ENCODE data around the gene KRT40.

Gene KRT40

DNA sequence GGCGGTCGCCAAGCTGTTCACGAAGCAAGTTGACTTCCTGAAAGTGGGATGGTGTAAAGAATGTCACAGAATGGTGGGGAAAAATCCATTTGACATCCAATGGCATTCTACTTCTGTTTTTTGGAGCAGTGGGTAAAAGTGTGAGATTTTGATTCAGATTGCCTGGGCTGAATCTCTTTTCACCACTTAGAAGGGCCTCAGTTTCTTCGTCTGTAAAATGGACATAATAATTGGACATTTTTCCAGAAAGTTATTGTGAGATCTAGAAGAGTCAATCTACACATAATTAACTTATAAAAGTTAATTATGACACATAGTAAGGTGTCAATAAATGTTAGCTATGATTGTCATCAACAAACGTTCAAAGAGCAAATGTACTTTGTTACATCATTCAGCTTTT, 3.0 kb downstream of the KRT40 start:
- H3K27me3 ChIP-seq (ENCODE audit: control insufficient read depth in 3 of 3, insufficient read depth in 3 of 3, low read depth in 1 of 3, low read length in 3 of 3) = no peaks in the 10 kb centered on the region
- peak overlapping the region; percentile 3 for H2AFZ ChIP-seq (ENCODE audit: low read length)
- no peak overlapping the region for H4K8ac ChIP-seq (ENCODE audit: low read depth, low read length)
- no peak overlapping the region for H3K27ac ChIP-seq (replicated peaks; ENCODE audit: low read length)
- no peaks in the 10 kb centered on the region for H3K36me3 ChIP-seq (replicated peaks in 1 of 2; ENCODE audit: control insufficient read depth in 2 of 2, insufficient read depth in 2 of 2, low read length in 2 of 2)
- no peak overlapping the region for H3K14ac ChIP-seq (ENCODE audit: low read length)
- H3K4me2 ChIP-seq (ENCODE audit: insufficient read depth, low read length, poor library complexity, severe bottlenecking) = no peak overlapping the region
- H2BK120ac ChIP-seq (ENCODE audit: low read depth, low read length) = no peak overlapping the region
- peaks cover 0 to 14% of the 10 kb centered on the region in 2 donors for H3K4me1 ChIP-seq (ENCODE audit: control insufficient read depth in 2 of 2, insufficient read depth in 1 of 2, low read depth in 1 of 2, low read length in 2 of 2)
- peaks cover 0 to 1% of the 10 kb centered on the region in 2 donors for H3K9me3 ChIP-seq (replicated peaks in 1 of 2; ENCODE audit: control insufficient read depth in 2 of 2, insufficient read depth in 1 of 2, low read depth in 1 of 2, low read length in 2 of 2)
- H2BK12ac ChIP-seq (ENCODE audit: low read length) = no peak overlapping the region
- no CpG with 5 or more reads among the region's 5 CpGs for WGBS, 2 donors (ENCODE audit: extremely low coverage in 2 of 2, insufficient read length in 2 of 2, insufficient replicate concordance in 1 of 2)
- H3K4ac ChIP-seq (ENCODE audit: low read length) = no peak overlapping the region
- no peak overlapping the region for H3K4me3 ChIP-seq (ENCODE audit: low read length in 2 of 2)
- H2BK15ac ChIP-seq (ENCODE audit: low read length) = peak overlapping the region; percentile 22
- DNase-seq (ENCODE audit: low spot score) = no peak
- no peaks in the 10 kb centered on the region for H3K79me1 ChIP-seq (ENCODE audit: low read depth, low read length)
- no peak overlapping the region for H3K23ac ChIP-seq (ENCODE audit: low read depth, low read length, poor library complexity)
- H4K91ac ChIP-seq (ENCODE audit: low read depth, low read length, poor library complexity) = no peak overlapping the region
- no peak overlapping the region for H3K9ac ChIP-seq (ENCODE audit: low read depth, low read length, poor library complexity)
- no peak overlapping the region for H3K18ac ChIP-seq (ENCODE audit: low read length)
- no peak overlapping the region for H2AK5ac ChIP-seq (ENCODE audit: low read depth, low read length)
- H2BK5ac ChIP-seq (ENCODE audit: low read length) = no peak overlapping the region

- peak overlapping the region; percentile 21 for H2BK120ac ChIP-seq (ENCODE audit: low read depth, low read length)
- no peak overlapping the region for H2BK12ac ChIP-seq (ENCODE audit: low read length)
- H3K36me3 ChIP-seq (replicated peaks in 1 of 2; ENCODE audit: control insufficient read depth in 2 of 2, insufficient read depth in 2 of 2, low read length in 2 of 2) = no peaks in the 10 kb centered on the region
- H2AK5ac ChIP-seq (ENCODE audit: low read depth, low read length) = no peak overlapping the region
- H3K18ac ChIP-seq (ENCODE audit: low read length) = peak overlapping the region; percentile 76
- H3K4me1 ChIP-seq (ENCODE audit: control insufficient read depth in 2 of 2, insufficient read depth in 1 of 2, low read depth in 1 of 2, low read length in 2 of 2) = peaks cover 0 to 14% of the 10 kb centered on the region in 2 donors
- peak overlapping the region; percentile 3 for H2AFZ ChIP-seq (ENCODE audit: low read length)
- no peak for DNase-seq (ENCODE audit: low spot score)
- no peak overlapping the region for H3K23ac ChIP-seq (ENCODE audit: low read depth, low read length, poor library complexity)
- no peak overlapping the region for H3K4me2 ChIP-seq (ENCODE audit: insufficient read depth, low read length, poor library complexity, severe bottlenecking)
- H4K91ac ChIP-seq (ENCODE audit: low read depth, low read length, poor library complexity) = no peak overlapping the region
- peaks cover 0 to 1% of the 10 kb centered on the region in 2 donors for H3K9me3 ChIP-seq (replicated peaks in 1 of 2; ENCODE audit: control insufficient read depth in 2 of 2, insufficient read depth in 1 of 2, low read depth in 1 of 2, low read length in 2 of 2)
- H3K4ac ChIP-seq (ENCODE audit: low read length) = no peak overlapping the region
- no peak overlapping the region for H3K27ac ChIP-seq (replicated peaks; ENCODE audit: low read length)
- H4K8ac ChIP-seq (ENCODE audit: low read depth, low read length) = no peak overlapping the region
- no CpG with 5 or more reads among the region's 8 CpGs for WGBS, 2 donors (ENCODE audit: extremely low coverage in 2 of 2, insufficient read length in 2 of 2, insufficient replicate concordance in 1 of 2)
- no peaks in the 10 kb centered on the region for H3K27me3 ChIP-seq (ENCODE audit: control insufficient read depth in 3 of 3, insufficient read depth in 3 of 3, low read depth in 1 of 3, low read length in 3 of 3)
- H2BK5ac ChIP-seq (ENCODE audit: low read length) = no peak overlapping the region
- H3K79me1 ChIP-seq (ENCODE audit: low read depth, low read length) = no peaks in the 10 kb centered on the region
- H2BK15ac ChIP-seq (ENCODE audit: low read length) = peak overlapping the region; percentile 22
- no peak overlapping the region for H3K4me3 ChIP-seq (ENCODE audit: low read length in 2 of 2)
- H3K14ac ChIP-seq (ENCODE audit: low read length) = no peak overlapping the region
- H3K9ac ChIP-seq (ENCODE audit: low read depth, low read length, poor library complexity) = no peak overlapping the region
Observed at GRCh38 chr17:40980596-40980995, 3.5 kb downstream of the KRT40 start.

DNA sequence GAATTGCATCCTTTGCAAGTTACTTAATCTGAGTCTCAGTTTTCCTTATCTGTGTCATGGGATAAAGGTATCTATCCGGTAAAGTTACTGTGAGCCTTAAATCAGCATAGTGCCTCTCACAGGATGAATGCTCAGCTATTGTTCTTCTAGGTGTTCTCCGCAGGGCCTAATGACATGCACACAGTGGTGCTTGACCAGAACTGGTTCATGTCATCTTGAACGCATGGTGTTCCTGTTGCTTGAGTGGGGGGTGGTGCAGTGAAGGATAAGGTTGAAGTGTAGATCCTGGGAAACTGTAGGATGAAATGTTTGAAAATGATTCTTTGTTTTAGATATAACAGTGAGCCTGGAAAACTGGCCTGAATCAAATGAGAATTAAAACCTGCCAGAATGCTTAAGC, 4.0 kb downstream of the KRT40 start:
- no peak overlapping the region for H3K4me3 ChIP-seq (ENCODE audit: low read length in 2 of 2)
- no peak overlapping the region for H3K4me2 ChIP-seq (ENCODE audit: insufficient read depth, low read length, poor library complexity, severe bottlenecking)
- H2BK120ac ChIP-seq (ENCODE audit: low read depth, low read length) = no peak overlapping the region
- no peak overlapping the region for H3K23ac ChIP-seq (ENCODE audit: low read depth, low read length, poor library complexity)
- H2AFZ ChIP-seq (ENCODE audit: low read length) = peak overlapping the region; percentile 3
- no peaks in the 10 kb centered on the region for H3K79me1 ChIP-seq (ENCODE audit: low read depth, low read length)
- H3K18ac ChIP-seq (ENCODE audit: low read length) = no peak overlapping the region
- H2BK5ac ChIP-seq (ENCODE audit: low read length) = no peak overlapping the region
- no peak overlapping the region for H4K91ac ChIP-seq (ENCODE audit: low read depth, low read length, poor library complexity)
- H3K4ac ChIP-seq (ENCODE audit: low read length) = no peak overlapping the region
- no peak overlapping the region for H3K9ac ChIP-seq (ENCODE audit: low read depth, low read length, poor library complexity)
- no peak overlapping the region for H3K14ac ChIP-seq (ENCODE audit: low read length)
- no peaks in the 10 kb centered on the region for H3K36me3 ChIP-seq (replicated peaks in 1 of 2; ENCODE audit: control insufficient read depth in 2 of 2, insufficient read depth in 2 of 2, low read length in 2 of 2)
- H3K4me1 ChIP-seq (ENCODE audit: control insufficient read depth in 2 of 2, insufficient read depth in 1 of 2, low read depth in 1 of 2, low read length in 2 of 2) = peaks cover 0 to 14% of the 10 kb centered on the region in 2 donors
- H2BK15ac ChIP-seq (ENCODE audit: low read length) = no peak overlapping the region
- no peak for DNase-seq (ENCODE audit: low spot score)
- H3K9me3 ChIP-seq (replicated peaks in 1 of 2; ENCODE audit: control insufficient read depth in 2 of 2, insufficient read depth in 1 of 2, low read depth in 1 of 2, low read length in 2 of 2) = peaks cover 0 to 1% of the 10 kb centered on the region in 2 donors
- no peak overlapping the region for H4K8ac ChIP-seq (ENCODE audit: low read depth, low read length)
- WGBS, 2 donors (ENCODE audit: extremely low coverage in 2 of 2, insufficient read length in 2 of 2, insufficient replicate concordance in 1 of 2) = no CpG with 5 or more reads among the region's 3 CpGs
- H2AK5ac ChIP-seq (ENCODE audit: low read depth, low read length) = no peak overlapping the region
- no peak overlapping the region for H3K27ac ChIP-seq (replicated peaks; ENCODE audit: low read length)
- no peaks in the 10 kb centered on the region for H3K27me3 ChIP-seq (ENCODE audit: control insufficient read depth in 3 of 3, insufficient read depth in 3 of 3, low read depth in 1 of 3, low read length in 3 of 3)
- no peak overlapping the region for H2BK12ac ChIP-seq (ENCODE audit: low read length)

GRCh38 chr17:40978575-40979151, 5.5 kb downstream of the KRT40 start:
- H2BK120ac ChIP-seq (ENCODE audit: low read depth, low read length) = peak overlapping the region; percentile 91
- no peak overlapping the region for H3K4me2 ChIP-seq (ENCODE audit: insufficient read depth, low read length, poor library complexity, severe bottlenecking)
- no peak overlapping the region for H3K23ac ChIP-seq (ENCODE audit: low read depth, low read length, poor library complexity)
- H2AK5ac ChIP-seq (ENCODE audit: low read depth, low read length) = peak overlapping the region; percentile 37
- H2AFZ ChIP-seq (ENCODE audit: low read length) = no peak overlapping the region
- peak overlapping the region; percentile 80 for H3K18ac ChIP-seq (ENCODE audit: low read length)
- no peaks in the 10 kb centered on the region for H3K79me1 ChIP-seq (ENCODE audit: low read depth, low read length)
- no peak overlapping the region for H3K4me3 ChIP-seq (ENCODE audit: low read length in 2 of 2)
- H3K14ac ChIP-seq (ENCODE audit: low read length) = peak overlapping the region; percentile 97
- H3K9ac ChIP-seq (ENCODE audit: low read depth, low read length, poor library complexity) = no peak overlapping the region
- H4K8ac ChIP-seq (ENCODE audit: low read depth, low read length) = no peak overlapping the region
- peaks cover 0 to 1% of the 10 kb centered on the region in 2 donors for H3K9me3 ChIP-seq (replicated peaks in 1 of 2; ENCODE audit: control insufficient read depth in 2 of 2, insufficient read depth in 1 of 2, low read depth in 1 of 2, low read length in 2 of 2)
- H2BK12ac ChIP-seq (ENCODE audit: low read length) = peak overlapping the region; percentile 73
- DNase-seq (ENCODE audit: low spot score) = no peak
- H2BK5ac ChIP-seq (ENCODE audit: low read length) = no peak overlapping the region
- H3K36me3 ChIP-seq (replicated peaks in 1 of 2; ENCODE audit: control insufficient read depth in 2 of 2, insufficient read depth in 2 of 2, low read length in 2 of 2) = no peaks in the 10 kb centered on the region
- no CpG with 5 or more reads among the region's 13 CpGs for WGBS, 2 donors (ENCODE audit: extremely low coverage in 2 of 2, insufficient read length in 2 of 2, insufficient replicate concordance in 1 of 2)
- no peak overlapping the region for H3K27ac ChIP-seq (replicated peaks; ENCODE audit: low read length)
- no peaks in the 10 kb centered on the region for H3K27me3 ChIP-seq (ENCODE audit: control insufficient read depth in 3 of 3, insufficient read depth in 3 of 3, low read depth in 1 of 3, low read length in 3 of 3)
- H4K91ac ChIP-seq (ENCODE audit: low read depth, low read length, poor library complexity) = no peak overlapping the region
- H3K4ac ChIP-seq (ENCODE audit: low read length) = no peak overlapping the region
- no peak overlapping the region for H2BK15ac ChIP-seq (ENCODE audit: low read length)
- peaks cover 0 to 13% of the 10 kb centered on the region in 2 donors for H3K4me1 ChIP-seq (ENCODE audit: control insufficient read depth in 2 of 2, insufficient read depth in 1 of 2, low read depth in 1 of 2, low read length in 2 of 2)

All from neuronal stem cell (in vitro differentiated cells).